Measurements from ENCODE around the gene TGFBR2. TPM values are rescaled to one million over a fixed set of nuclear protein-coding genes. Genes with fewer than 3 reads are reported as not detected.

Gene TGFBR2
- total and polyA plus RNA-seq, 2 experiments from 2014 or later: 4.7 to 13.0 TPM

- H3K27me3 Mint-ChIP-seq (ENCODE audit: insufficient read depth, low read depth, poor library complexity): no peaks in the 10 kb centered on the region
- DNase-seq (ENCODE audit: low spot score): no peak
- Histone ChIP-seq H3K4me3 (no peak overlapping the region), H3K27ac (ENCODE audit: low read depth) (no peak overlapping the region), H3K4me2 (no peak overlapping the region), H3F3A (replicated peaks; ENCODE audit: low read depth) (no peaks in the 10 kb centered on the region), H4K20me1 (replicated peaks; ENCODE audit: insufficient read depth) (peaks cover 6% of the 10 kb centered on the region; the same call in 1 of the 2 replicates), H3K4me1 (ENCODE audit: insufficient read depth) (peaks cover 19% of the 10 kb centered on the region), H2AFZ (no peak overlapping the region), H3K27me3 (ENCODE audit: insufficient read depth) (no peaks in the 10 kb centered on the region), H3K79me2 (replicated peaks; ENCODE audit: insufficient read depth) (peaks cover 91% of the 10 kb centered on the region), H3K36me3 (ENCODE audit: insufficient read depth) (no peaks in the 10 kb centered on the region), H3K9me2 (ENCODE audit: insufficient read depth) (peaks cover 3% of the 10 kb centered on the region; the same call in 1 of the 2 replicates)
- TF ChIP-seq ZNF331 (CRISPR knock-in tag; IDR thresholded peaks at IDR 0.05; ENCODE audit: low read depth) (no peak), EZH2 (IDR thresholded peaks at IDR 0.05; ENCODE audit: low read depth, unreplicated experiment) (no peak), ZNF114 (CRISPR knock-in tag; IDR thresholded peaks at IDR 0.05) (no peak), ZNF462 (CRISPR knock-in tag; IDR thresholded peaks at IDR 0.05) (no peak), CTCF (conservative IDR thresholded peaks at IDR 0.05; ENCODE audit: low read depth in 2 of 2) (no peak), ETS1 (IDR thresholded peaks at IDR 0.05) (no peak), STAT1 (IDR thresholded peaks at IDR 0.05; ENCODE audit: unreplicated experiment) (no peak), REST (IDR thresholded peaks at IDR 0.05; ENCODE audit: unreplicated experiment) (no peak), NANOG (IDR thresholded peaks at IDR 0.05; ENCODE audit: borderline replicate concordance) (no peak), POLR2AphosphoS5 (IDR thresholded peaks at IDR 0.05; ENCODE audit: low read depth) (no peak), JUNB (IDR thresholded peaks at IDR 0.05; ENCODE audit: unreplicated experiment) (no peak), EZH2phosphoT487 (IDR thresholded peaks at IDR 0.05; ENCODE audit: unreplicated experiment) (no peak), CREB1 (CRISPR knock-in tag; IDR thresholded peaks at IDR 0.05; ENCODE audit: low read depth) (no peak)
- H3K27ac Mint-ChIP-seq: no peak overlapping the region
- H3K9me3 Mint-ChIP-seq: no peaks in the 10 kb centered on the region; the same call in 2 of the 3 replicates
- no peak for ATAC-seq
- no peaks in the 10 kb centered on the region; the same call in 2 of the 3 replicates for H3K36me3 Mint-ChIP-seq (ENCODE audit: low read depth)
- peaks cover 31% of the 10 kb centered on the region for H3K4me1 Mint-ChIP-seq
- H3K4me3 Mint-ChIP-seq: no peak overlapping the region
Measured at GRCh38 chr3:30638685-30639412, 32.4 kb downstream of the TGFBR2 start.

Data from GM23338 (cell line).